HEK293 (cell line): ENCODE results near the gene ZNF836.

ENCODE experiments used
- ATF2 ChIP-seq: fragments of 450-650 bp; formaldehyde crosslinking; IDR thresholded peaks from 2 replicates; pipeline ENCODE4 v1.5.1; 2016; ENCODE audit warnings: missing biosample characterization, missing genetic modification characterization, low read depth
- ZNF394 ChIP-seq: fragments of 450-650 bp; formaldehyde crosslinking; IDR thresholded peaks from 2 replicates; pipeline ENCODE4 v1.5.1; 2016; ENCODE audit warnings: missing biosample characterization, missing genetic modification characterization, mild to moderate bottlenecking, moderate library complexity, borderline replicate concordance
- TF ChIP-seq, protein P1 (sequence below): fragments of 450-650 bp; formaldehyde crosslinking; IDR thresholded peaks from 2 replicates; pipeline ENCODE4 v1.5.1; 2016; ENCODE audit warnings: missing biosample characterization, missing genetic modification characterization

GRCh38 chr19:52140032-52140710 is 31.2 kb downstream of the ZNF836 start:
- TF ChIP-seq ATF2 (tag by site-specific recombination) (no peak), ZNF394 (tag by site-specific recombination) (no peak)
- TF ChIP-seq, protein P1, sequence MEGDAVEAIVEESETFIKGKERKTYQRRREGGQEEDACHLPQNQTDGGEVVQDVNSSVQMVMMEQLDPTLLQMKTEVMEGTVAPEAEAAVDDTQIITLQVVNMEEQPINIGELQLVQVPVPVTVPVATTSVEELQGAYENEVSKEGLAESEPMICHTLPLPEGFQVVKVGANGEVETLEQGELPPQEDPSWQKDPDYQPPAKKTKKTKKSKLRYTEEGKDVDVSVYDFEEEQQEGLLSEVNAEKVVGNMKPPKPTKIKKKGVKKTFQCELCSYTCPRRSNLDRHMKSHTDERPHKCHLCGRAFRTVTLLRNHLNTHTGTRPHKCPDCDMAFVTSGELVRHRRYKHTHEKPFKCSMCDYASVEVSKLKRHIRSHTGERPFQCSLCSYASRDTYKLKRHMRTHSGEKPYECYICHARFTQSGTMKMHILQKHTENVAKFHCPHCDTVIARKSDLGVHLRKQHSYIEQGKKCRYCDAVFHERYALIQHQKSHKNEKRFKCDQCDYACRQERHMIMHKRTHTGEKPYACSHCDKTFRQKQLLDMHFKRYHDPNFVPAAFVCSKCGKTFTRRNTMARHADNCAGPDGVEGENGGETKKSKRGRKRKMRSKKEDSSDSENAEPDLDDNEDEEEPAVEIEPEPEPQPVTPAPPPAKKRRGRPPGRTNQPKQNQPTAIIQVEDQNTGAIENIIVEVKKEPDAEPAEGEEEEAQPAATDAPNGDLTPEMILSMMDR (tag by site-specific recombination): no peak
